GM23248 (cell line): Measurements from ENCODE around the gene CST5.

Experiments
- EZH2 ChIP-seq: fragments of 200-600 bp; sonication (generic); IDR thresholded peaks from 2 replicates; pipeline ENCODE4 v1.6.1; 2018; ENCODE audit warnings: antibody characterized with exemption, mild to moderate bottlenecking; ENCODE audit not compliant: insufficient read depth, poor library complexity, severe bottlenecking
- EZH2phosphoT487 ChIP-seq: fragments of 200-600 bp; sonication (generic); IDR thresholded peaks from 2 replicates; pipeline ENCODE4 v1.6.1; 2018; ENCODE audit warnings: antibody characterized with exemption, moderate library complexity, mild to moderate bottlenecking, low read depth; ENCODE audit not compliant: insufficient read depth

DNA sequence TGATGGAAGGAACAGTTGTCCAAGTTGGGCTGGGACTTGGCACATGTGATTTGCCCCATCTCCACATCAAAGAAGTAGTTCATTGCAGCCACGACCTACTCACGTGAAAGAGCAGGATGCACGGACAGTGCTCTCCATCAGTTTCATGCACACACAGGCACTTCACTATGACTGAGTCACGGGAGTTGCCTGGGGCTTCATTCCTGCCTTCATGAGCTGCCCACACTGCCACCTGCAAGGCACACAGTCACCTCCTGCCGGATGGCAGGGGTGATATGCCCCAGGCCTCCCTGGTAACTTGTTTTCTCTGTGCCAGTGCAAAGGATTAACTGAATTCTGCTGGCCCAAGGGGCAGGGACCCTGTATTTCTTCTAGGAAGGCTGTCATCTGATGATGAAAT lies 22.8 kb downstream of the CST5 start:
- TF ChIP-seq EZH2phosphoT487 (no peak), EZH2 (no peak)
